Ishikawa (cell line): Measurements from ENCODE around the gene SARDH.

Experiments
- CEBPB ChIP-seq: IDR thresholded peaks from 2 replicates; pipeline ENCODE4 v1.6.1; 2012
- CREB1 ChIP-seq: IDR thresholded peaks from 2 replicates; pipeline ENCODE4 v1.6.1; 2012; ENCODE audit warnings: low read depth
- EGR1 ChIP-seq: IDR thresholded peaks from 2 replicates; pipeline ENCODE4 v1.6.1; 2012
- EP300 ChIP-seq: IDR thresholded peaks from 2 replicates; pipeline ENCODE4 v1.6.1; 2012; ENCODE audit warnings: borderline replicate concordance
- FOXM1 ChIP-seq: IDR thresholded peaks from 2 replicates; pipeline ENCODE4 v1.6.1; 2012; ENCODE audit warnings: low read depth, borderline replicate concordance
- MAX ChIP-seq: IDR thresholded peaks from 2 replicates; pipeline ENCODE4 v1.6.1; 2012
- NFIC ChIP-seq: IDR thresholded peaks from 2 replicates; pipeline ENCODE4 v1.6.1; 2012
- RAD21 ChIP-seq: IDR thresholded peaks from 2 replicates; pipeline ENCODE4 v1.6.1; 2012; ENCODE audit warnings: low read depth
- REST ChIP-seq: IDR thresholded peaks from 2 replicates; pipeline ENCODE4 v1.6.1; 2012; ENCODE audit warnings: low read depth, mild to moderate bottlenecking
- TAF1 ChIP-seq: IDR thresholded peaks from 2 replicates; pipeline ENCODE4 v1.6.1; 2012; ENCODE audit warnings: low read depth, mild to moderate bottlenecking
- TCF12 ChIP-seq: IDR thresholded peaks from 2 replicates; pipeline ENCODE4 v1.6.1; 2012; ENCODE audit warnings: low read depth
- TEAD4 ChIP-seq: IDR thresholded peaks from 2 replicates; pipeline ENCODE4 v1.6.1; 2012
- USF1 ChIP-seq: IDR thresholded peaks from 2 replicates; pipeline ENCODE4 v1.6.1; 2012
- YY1 ChIP-seq: IDR thresholded peaks from 2 replicates; pipeline ENCODE4 v1.6.1; 2012; ENCODE audit warnings: low read depth
- ZBTB7A ChIP-seq: IDR thresholded peaks from 2 replicates; pipeline ENCODE4 v1.6.1; 2012; ENCODE audit warnings: low read depth

Gene SARDH

GRCh38 chr9:133708246-133709014, 29.7 kb downstream of the SARDH start:
- TF ChIP-seq USF1 (no peak), MAX (no peak), TEAD4 (no peak), ZBTB7A (no peak), TAF1 (no peak), RAD21 (no peak), EP300 (no peak), REST (no peak), NFIC (no peak), CREB1 (no peak), FOXM1 (no peak), YY1 (no peak), EGR1 (no peak), TCF12 (no peak)

GRCh38 chr9:133707763-133708245, 30.3 kb downstream of the SARDH start:
- TF ChIP-seq EP300 (no peak), TEAD4 (no peak), CREB1 (no peak), EGR1 (no peak), ZBTB7A (no peak), TAF1 (no peak)

- TF ChIP-seq TAF1 (no peak), TEAD4 (no peak), MAX (no peak), NFIC (no peak), EGR1 (no peak), ZBTB7A (no peak), CREB1 (no peak), RAD21 (no peak), CEBPB (no peak), FOXM1 (no peak), USF1 (no peak), REST (no peak), EP300 (no peak), TCF12 (no peak), YY1 (no peak)
Measured at GRCh38 chr9:133707065-133707762, 30.9 kb downstream of the SARDH start.

- TF ChIP-seq EGR1 (no peak), CEBPB (no peak), ZBTB7A (no peak), EP300 (no peak), TEAD4 (no peak), TCF12 (no peak), REST (no peak), USF1 (no peak), RAD21 (no peak), MAX (no peak), CREB1 (no peak), YY1 (no peak), FOXM1 (no peak), TAF1 (no peak), NFIC (no peak)
Measured at GRCh38 chr9:133706307-133707050, 31.7 kb downstream of the SARDH start.
